SK-N-MC (cell line): ENCODE measurements around the gene PCDHA10.

Experiments used
- EZH2 ChIP-seq: fragments of 200-600 bp; sonication (generic); IDR thresholded peaks from one replicate; pipeline ENCODE4 v1.6.1; 2017; ENCODE audit warnings: antibody characterized with exemption
- FOXP2 ChIP-seq: optimal IDR thresholded peaks from 2 replicates; pipeline ENCODE3; 2011; ENCODE audit warnings: mild to moderate bottlenecking, moderate library complexity; ENCODE audit not compliant: insufficient read depth; ENCODE audit errors: extremely low read length, control extremely low read depth
- POLR2AphosphoS5 ChIP-seq: IDR thresholded peaks from 2 replicates; pipeline ENCODE4 v1.6.1; 2012; ENCODE audit warnings: mild to moderate bottlenecking, low read depth, low read length, borderline replicate concordance

- TF ChIP-seq POLR2AphosphoS5, result no peak
- no peak for TF ChIP-seq EZH2
- no peak for TF ChIP-seq FOXP2
Observed at GRCh38 chr5:140842798-140843733, 12.6 kb upstream of the PCDHA10 start.
